Endothelial cell (in vitro differentiated cells): ENCODE data around the gene UBE2O. TPM values are rescaled to one million over a fixed set of nuclear protein-coding genes. Genes with fewer than 3 reads are reported as not detected.

Experiments
- DNase-seq: peaks from one replicate; pipeline ENCODE4 v3.0.0; 2021; ENCODE audit warnings: low spot score
- H3K27ac Mint-ChIP-seq: one replicate; pipeline ENCODE4 v1.8.0; 2021; ENCODE audit warnings: mixed read lengths, inconsistent platforms; ENCODE audit not compliant: unreplicated experiment
- H3K27me3 Mint-ChIP-seq: one replicate; pipeline ENCODE4 v1.8.0; 2021; ENCODE audit warnings: mild to moderate bottlenecking, moderate library complexity, mixed read lengths, inconsistent platforms; ENCODE audit not compliant: unreplicated experiment
- H3K36me3 Mint-ChIP-seq: one replicate; pipeline ENCODE4 v1.8.0; 2021; ENCODE audit warnings: mild to moderate bottlenecking, low read depth, mixed read lengths, inconsistent platforms; ENCODE audit not compliant: unreplicated experiment
- H3K4me1 Mint-ChIP-seq: one replicate; pipeline ENCODE4 v1.8.0; 2021; ENCODE audit warnings: mild to moderate bottlenecking, mixed read lengths, inconsistent platforms; ENCODE audit not compliant: unreplicated experiment
- H3K4me3 Mint-ChIP-seq: one replicate; pipeline ENCODE4 v1.8.0; 2021; ENCODE audit warnings: mild to moderate bottlenecking, mixed read lengths, inconsistent platforms; ENCODE audit not compliant: unreplicated experiment
- H3K9me3 Mint-ChIP-seq: one replicate; pipeline ENCODE4 v1.8.0; 2021; ENCODE audit warnings: mixed read lengths, inconsistent platforms; ENCODE audit not compliant: unreplicated experiment
- total RNA-seq: library from RNA; stranded (reverse); fragmentation: NEBNext Ultra II Directional; extraction: Animal tissue kit (Norgen Biotek cat#: 25700); gene quantifications from one replicate; pipeline ENCODE4 v1.2.1, GENCODE V29; 2021; ENCODE audit not compliant: unreplicated experiment
- TF ChIP-seq, protein P1 (sequence below): fragments of 200-600 bp; sonication (generic); IDR thresholded peaks from one replicate; pipeline ENCODE4 v1.5.0; 2021; ENCODE audit warnings: antibody characterized with exemption; ENCODE audit not compliant: unreplicated experiment

UBE2O gene
- total RNA-seq, 1 donor from 2014 or later, result 49.0 TPM

DNA sequence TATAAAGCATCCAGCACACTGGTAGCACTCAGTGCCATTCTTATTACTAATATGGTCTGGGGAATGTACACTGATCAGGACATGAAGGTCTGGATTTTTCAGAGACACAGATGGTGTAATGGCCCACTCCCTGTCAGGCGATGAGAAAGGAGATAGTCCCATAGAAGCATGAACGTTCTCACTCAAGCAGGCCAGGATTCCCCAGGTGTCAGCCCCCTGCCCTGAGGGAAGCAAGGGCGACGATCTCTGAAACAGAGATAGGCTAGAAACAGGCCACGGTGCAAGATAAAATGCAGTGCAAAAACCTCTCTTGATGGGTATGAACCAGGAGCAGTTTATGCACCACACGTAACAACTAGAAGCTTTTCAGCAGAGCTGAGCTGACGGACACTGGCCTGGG lies 109.8 kb downstream of the UBE2O start:
- H3K4me3 Mint-ChIP-seq, result no peak overlapping the region
- TF ChIP-seq, protein P1, sequence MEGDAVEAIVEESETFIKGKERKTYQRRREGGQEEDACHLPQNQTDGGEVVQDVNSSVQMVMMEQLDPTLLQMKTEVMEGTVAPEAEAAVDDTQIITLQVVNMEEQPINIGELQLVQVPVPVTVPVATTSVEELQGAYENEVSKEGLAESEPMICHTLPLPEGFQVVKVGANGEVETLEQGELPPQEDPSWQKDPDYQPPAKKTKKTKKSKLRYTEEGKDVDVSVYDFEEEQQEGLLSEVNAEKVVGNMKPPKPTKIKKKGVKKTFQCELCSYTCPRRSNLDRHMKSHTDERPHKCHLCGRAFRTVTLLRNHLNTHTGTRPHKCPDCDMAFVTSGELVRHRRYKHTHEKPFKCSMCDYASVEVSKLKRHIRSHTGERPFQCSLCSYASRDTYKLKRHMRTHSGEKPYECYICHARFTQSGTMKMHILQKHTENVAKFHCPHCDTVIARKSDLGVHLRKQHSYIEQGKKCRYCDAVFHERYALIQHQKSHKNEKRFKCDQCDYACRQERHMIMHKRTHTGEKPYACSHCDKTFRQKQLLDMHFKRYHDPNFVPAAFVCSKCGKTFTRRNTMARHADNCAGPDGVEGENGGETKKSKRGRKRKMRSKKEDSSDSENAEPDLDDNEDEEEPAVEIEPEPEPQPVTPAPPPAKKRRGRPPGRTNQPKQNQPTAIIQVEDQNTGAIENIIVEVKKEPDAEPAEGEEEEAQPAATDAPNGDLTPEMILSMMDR, result no peak
- H3K9me3 Mint-ChIP-seq, result no peaks in the 10 kb centered on the region
- H3K36me3 Mint-ChIP-seq, result peaks cover 52% of the 10 kb centered on the region
- peaks cover 3% of the 10 kb centered on the region for H3K4me1 Mint-ChIP-seq
- no peak for DNase-seq
- H3K27ac Mint-ChIP-seq, result no peak overlapping the region
- no peaks in the 10 kb centered on the region for H3K27me3 Mint-ChIP-seq

DNA sequence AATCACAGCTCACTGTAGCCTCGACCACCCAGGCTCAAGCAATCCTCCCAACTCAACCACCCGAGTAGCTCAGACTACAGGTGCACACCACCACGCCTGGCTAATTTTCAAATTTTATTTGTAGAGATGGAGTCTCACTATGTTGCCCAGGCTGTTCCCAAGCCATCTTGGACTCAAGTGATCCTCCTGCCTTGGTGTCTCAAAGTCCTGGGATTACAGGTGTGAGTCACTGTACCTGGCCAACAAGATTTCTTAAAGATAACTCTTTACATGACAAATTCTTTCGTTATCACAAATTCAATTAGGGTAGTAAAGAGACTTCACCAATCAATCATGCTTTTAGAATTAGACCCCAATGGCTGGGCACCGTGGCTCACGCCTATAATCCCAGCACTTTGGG lies 111.7 kb downstream of the UBE2O start:
- DNase-seq, result no peak
- H3K4me3 Mint-ChIP-seq, result no peak overlapping the region
- TF ChIP-seq, protein P1, result no peak
- no peak overlapping the region for H3K27ac Mint-ChIP-seq
- H3K4me1 Mint-ChIP-seq, result peaks cover 7% of the 10 kb centered on the region
- H3K36me3 Mint-ChIP-seq, result peaks cover 43% of the 10 kb centered on the region
- H3K27me3 Mint-ChIP-seq, result no peaks in the 10 kb centered on the region
- no peaks in the 10 kb centered on the region for H3K9me3 Mint-ChIP-seq

Other genes with a start within 250 kb of the UBE2O start
- 18.7 TPM for gene RNF157, start 212.7 kb downstream of the UBE2O start, total RNA-seq
- gene UBALD2, start 187.8 kb downstream of the UBE2O start, total RNA-seq, result 90.4 TPM
- gene QRICH2, start 144.9 kb downstream of the UBE2O start, total RNA-seq, result 15.0 TPM
- 136 TPM for gene PRPSAP1, start 99.2 kb downstream of the UBE2O start, total RNA-seq
- 15.4 TPM for gene SPHK1, start 68.5 kb downstream of the UBE2O start, total RNA-seq
- not detected for gene AANAT, start 14.5 kb upstream of the UBE2O start, total RNA-seq
- gene RHBDF2, start 48.3 kb upstream of the UBE2O start, total RNA-seq, result 39.3 TPM
- gene CYGB, start 84.6 kb upstream of the UBE2O start, total RNA-seq, result 0.51 TPM
- 0.54 TPM for gene PRCD, start 86.9 kb upstream of the UBE2O start, total RNA-seq
- gene ST6GALNAC2, start 132.7 kb upstream of the UBE2O start, total RNA-seq, result 2.2 TPM
- gene ST6GALNAC1, start 190.6 kb upstream of the UBE2O start, total RNA-seq, result 0.77 TPM